ENCODE results near the gene SNX18.
"Not testable (repeated sequence)": the region's sequence is repeated elsewhere in the genome, so short reads cannot be mapped to it uniquely, and the experiment has no call there.

Gene SNX18, protein sequence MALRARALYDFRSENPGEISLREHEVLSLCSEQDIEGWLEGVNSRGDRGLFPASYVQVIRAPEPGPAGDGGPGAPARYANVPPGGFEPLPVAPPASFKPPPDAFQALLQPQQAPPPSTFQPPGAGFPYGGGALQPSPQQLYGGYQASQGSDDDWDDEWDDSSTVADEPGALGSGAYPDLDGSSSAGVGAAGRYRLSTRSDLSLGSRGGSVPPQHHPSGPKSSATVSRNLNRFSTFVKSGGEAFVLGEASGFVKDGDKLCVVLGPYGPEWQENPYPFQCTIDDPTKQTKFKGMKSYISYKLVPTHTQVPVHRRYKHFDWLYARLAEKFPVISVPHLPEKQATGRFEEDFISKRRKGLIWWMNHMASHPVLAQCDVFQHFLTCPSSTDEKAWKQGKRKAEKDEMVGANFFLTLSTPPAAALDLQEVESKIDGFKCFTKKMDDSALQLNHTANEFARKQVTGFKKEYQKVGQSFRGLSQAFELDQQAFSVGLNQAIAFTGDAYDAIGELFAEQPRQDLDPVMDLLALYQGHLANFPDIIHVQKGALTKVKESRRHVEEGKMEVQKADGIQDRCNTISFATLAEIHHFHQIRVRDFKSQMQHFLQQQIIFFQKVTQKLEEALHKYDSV

DNA sequence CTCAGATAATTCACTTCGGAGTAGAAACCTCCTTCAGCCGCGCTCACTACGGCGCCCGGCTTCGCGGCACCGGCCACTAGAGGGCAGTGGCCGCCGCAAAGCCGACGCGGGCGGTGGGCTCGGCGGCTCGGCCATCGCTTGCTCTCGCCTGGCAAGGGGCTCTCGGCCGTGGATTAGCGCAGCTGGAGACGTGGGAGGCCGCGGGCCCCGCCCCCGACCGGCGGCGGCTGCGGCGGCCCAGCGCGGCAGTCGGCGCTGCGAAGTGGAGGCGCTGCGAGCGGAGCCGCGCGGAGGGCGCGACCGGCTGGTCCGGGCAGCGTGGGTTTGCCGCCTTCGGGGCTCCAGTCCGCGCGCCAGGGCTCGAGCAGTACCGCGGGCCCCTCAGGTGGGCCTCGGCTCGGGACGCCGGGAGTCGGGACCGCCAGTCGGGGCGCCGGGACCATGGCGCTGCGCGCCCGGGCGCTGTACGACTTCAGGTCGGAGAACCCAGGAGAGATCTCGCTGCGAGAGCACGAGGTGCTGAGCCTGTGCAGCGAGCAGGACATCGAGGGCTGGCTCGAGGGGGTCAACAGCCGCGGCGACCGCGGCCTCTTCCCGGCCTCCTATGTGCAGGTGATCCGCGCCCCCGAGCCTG is at the start of gene SNX18:
TSS of gene SNX18 (plus strand) at position 248 of the 634 bp plus-strand sequence. CDS start at position 442, 194 bp downstream.
- FAIRE-seq (peak; percentile 92), DNase-seq (ENCODE audit: insufficient read length, low spot score) (peak; percentile 87)

DNA sequence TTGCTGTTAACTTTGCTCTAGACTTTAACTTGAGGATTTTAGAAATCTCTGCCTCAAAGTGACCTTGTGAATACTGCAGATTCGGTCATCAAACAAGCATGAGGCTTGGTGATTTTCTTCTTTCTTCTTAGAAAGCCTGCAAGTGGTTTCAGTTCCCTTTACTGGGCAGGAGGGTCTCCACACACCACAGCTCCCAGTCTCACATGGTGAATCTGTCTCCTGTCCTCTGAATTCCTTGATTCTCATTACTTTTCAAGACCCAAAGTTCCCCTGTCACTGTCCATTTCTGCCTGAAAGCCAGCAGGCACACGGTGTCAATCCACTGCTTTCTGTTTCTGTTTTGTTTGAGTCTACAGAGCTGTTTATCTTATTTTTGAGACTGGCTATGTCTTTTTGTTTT is 47.9 kb upstream of the SNX18 start:
- DNase-seq (ENCODE audit: insufficient read length, low spot score) = no peak

DNA sequence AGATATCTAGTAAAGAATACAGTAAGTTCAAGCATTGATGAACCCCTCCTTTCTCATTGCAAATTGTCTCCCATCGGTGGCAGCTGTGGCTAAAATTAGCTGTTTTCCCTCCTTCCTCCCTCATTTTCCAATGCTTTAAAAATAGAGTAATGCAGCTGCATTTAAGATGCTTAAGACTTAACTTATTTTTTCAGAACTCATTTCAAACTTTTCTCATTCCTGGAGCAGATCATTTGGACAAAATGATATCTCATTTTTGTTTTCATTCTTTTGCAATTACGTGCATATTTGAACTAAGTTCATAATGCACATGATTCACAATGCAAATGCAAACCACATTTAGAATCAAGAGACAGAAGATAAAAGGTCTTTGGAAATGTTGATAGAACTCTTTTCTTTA is 47.4 kb upstream of the SNX18 start:
- DNase-seq (ENCODE audit: insufficient read length, low spot score) (no peak), FAIRE-seq (no peak)

More for the DNA sequence above, 47.9 kb upstream of the SNX18 start:
- no peak for FAIRE-seq

DNA sequence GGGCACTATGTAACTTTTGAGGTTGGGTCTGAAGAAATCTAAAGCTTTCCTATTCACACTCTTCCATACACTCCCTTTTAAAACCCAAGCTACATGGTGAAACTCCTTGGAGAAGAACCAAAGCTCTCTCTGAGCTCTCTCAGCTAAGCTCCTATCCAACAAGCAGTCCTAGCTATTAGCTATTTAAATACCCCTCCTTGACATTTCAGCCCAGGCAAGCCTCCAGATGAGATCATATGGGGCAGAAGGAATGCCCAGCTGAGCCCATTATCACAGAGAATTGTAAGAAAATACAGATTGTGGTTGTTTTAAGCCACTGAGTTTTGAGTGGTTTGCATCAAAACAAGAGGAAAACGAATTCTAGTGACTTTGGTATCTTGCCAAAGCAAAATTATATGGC is 46.9 kb upstream of the SNX18 start:
- FAIRE-seq = no peak
- no peak for DNase-seq (ENCODE audit: insufficient read length, low spot score)

DNA sequence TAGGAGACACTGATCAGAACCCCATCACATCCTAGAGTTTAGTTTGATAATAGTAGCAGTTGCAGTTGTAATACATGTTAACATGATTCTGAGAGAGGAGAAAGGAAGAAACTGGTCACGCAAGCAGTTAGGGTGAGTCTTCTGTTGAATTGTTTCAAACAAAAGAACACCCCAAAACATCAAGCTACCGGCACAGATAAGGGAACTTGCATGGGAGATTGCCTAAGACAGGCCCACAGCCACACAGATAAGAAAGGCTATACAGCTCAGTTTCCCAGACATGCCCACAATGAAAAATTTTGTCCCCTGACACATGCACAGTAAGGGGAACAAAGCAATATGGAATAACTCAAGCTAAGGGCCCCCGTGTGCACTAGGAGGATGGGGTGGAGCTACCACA is 46.2 kb upstream of the SNX18 start:
- no peak for FAIRE-seq

DNA sequence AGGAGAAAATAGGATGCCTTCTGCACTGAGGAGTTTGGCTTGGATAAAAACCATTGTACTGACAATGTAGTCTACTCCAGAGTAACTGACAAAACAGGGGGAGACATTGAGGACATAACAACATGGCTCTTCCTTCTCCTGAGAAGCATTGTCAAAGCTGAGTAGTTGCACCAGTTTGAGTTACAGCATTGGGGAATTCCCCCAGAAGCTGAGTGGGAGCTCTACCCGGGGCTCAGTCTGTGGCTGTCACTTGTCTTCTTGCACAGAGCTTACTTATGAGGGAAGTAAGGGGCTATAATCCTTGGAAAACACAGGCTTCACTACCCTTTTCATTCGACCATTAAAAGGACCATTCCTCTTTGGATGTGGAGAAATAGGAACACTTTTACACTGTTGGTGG is 40.9 kb upstream of the SNX18 start:
- FAIRE-seq (no peak), DNase-seq (ENCODE audit: insufficient read length, low spot score) (no peak)

More for the DNA sequence above, 46.2 kb upstream of the SNX18 start:
- DNase-seq (ENCODE audit: insufficient read length, low spot score) = no peak

DNA sequence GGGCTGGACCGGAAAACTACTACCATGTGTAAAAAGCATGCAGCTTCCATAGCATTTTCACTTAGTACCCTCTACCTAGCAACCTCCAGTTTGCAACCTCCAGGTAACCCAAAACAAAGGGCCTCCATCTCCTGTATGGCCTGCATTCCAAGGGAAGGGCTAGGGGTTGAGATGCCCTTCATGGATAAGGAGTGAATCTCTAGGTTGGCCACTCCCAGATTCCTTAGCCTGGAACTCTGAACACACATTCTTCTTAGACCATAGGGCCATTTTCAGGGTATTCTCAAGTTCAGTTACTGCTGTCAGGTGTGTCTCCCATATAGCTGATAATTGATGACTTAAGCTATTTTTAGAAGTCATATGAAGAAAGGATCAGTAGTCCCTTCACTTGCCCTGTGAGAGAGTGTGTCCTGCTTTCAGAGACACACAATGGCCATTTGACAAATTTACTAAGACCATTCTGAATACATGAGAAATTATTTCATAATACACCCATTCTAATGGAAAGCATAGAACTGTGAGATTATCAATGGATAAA is 39.5 kb upstream of the SNX18 start:
- DNase-seq (ENCODE audit: insufficient read length, low spot score) (no peak), FAIRE-seq (no peak)

DNA sequence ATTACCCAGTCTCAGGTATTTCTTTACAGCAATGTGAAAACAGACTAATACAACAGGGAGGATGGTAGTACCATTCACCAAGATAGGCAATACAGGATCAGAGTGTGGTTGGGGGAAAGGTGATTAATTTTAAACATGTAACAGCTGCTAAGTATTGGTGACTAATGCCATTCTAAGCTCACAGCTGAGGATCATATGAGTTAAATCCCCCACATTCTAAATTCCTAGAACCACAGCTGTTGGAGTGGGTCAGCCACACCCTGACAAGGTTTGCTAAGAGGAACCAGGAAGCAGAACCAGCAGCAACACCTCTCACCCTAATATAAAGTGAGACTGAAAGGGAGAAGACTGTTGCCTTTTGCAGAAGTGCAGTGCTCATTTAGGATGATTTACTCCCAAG is 37.3 kb upstream of the SNX18 start:
- DNase-seq (ENCODE audit: insufficient read length, low spot score) = no peak
- no peak for FAIRE-seq

DNA sequence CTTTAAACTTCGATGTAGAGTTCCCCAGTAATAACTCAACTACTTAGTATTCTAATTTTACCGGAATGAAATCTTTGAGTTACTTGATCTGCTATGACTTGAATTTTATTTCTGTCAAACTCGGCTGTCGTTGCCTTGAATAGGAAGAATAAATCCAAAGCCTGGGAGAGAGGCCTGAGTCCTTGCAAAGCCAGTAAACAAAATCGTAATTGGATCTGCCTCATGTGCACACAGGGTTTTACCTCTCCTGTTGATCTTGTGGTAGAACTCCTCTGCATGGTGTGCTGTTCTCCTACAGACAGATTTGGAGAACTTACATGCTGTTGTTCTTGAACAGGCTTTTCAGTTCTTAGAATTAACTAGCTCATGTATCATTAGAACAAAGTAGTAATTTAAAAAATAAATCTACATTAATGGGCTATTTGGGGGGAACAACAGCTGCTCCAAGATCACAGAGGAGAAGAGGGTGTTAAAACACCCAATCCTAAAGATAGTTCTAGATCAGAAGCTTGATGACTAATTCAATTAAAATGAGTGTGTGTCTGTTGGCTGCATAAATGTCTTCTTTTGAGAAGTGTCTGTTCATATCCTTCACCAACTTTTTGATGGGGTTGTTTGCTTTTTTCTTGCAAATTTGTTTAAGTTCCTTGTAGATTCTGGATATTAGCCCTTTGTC is 33.2 kb upstream of the SNX18 start:
- DNase-seq (ENCODE audit: insufficient read length, low spot score) (no peak), FAIRE-seq (no peak)

DNA sequence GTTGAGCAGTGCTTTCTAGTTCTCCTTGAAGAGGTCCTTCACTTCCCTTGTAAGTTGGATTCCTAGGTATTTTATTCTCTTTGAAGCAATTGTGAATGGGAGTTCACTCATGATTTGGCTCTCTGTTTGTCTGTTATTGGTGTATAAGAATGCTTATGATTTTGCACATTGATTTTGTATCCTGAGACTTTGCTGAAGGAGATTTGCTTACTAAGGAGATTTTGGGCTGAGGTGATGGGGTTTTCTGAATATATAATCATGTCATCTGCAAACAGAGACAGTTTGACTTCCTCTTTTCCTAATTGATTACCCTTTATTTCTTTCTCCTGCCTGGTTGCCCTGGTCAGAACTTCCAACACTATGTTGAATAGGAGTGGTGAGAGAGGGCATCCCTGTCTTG is 31.9 kb upstream of the SNX18 start:
- not testable (repeated sequence) for FAIRE-seq; DNase-seq (ENCODE audit: insufficient read length, low spot score)

DNA sequence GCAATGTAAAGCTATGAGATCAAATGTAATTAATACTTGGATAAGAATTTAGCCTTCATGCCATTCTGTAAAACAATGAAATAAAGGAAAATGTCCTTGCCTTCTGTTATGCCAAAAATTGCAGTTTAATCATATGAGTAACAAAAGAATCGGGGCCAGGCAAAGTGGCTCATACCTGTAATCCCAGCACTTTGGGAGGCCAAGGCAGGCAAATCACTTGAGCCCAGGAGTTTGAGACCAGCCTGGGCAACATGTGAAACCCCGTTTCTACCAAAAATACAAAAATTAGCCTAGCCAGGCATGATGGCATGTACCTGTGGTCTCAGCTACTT is 27.9 kb upstream of the SNX18 start:
- FAIRE-seq = not testable (repeated sequence)

DNA sequence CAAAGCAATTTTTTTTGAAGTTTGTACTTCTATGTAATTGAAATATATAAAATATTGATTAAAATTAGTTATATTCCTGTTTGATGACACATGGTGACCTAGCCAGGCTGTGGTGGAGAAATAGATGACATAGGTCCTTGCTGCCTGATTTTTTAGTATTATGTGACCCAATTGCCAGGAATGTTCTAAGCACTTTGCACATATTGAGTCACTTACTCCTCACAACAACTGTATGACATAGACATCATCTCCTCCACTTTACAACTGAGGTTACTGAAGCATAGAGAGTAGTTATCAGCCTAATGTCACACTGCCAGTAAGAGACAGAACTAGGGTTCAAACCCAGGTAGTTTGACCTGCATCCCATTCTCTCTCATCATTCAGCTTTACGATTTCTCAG is 26.2 kb upstream of the SNX18 start:
- DNase-seq (ENCODE audit: insufficient read length, low spot score) = no peak
- no peak for FAIRE-seq

More for the DNA sequence above, 27.9 kb upstream of the SNX18 start:
- not testable (repeated sequence) for DNase-seq (ENCODE audit: insufficient read length, low spot score)

DNA sequence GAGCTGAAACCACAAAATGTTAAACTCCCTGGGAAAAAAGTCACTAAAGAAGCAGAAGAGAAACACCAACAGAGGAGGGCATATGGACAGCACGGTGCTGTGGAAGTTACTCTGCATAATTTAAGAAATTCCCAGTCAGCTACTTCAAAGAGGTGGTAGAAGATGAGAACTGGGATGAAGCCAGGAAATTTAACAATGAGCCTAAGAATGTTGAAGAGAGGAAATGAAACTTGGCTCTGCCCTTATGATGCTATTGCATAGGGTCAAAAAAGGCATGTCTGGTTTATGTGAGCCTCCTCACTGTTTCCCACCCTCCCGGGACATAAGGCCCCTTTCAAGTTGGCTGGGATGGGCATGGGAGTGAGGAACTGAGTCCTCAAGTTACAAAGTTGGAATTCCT is 25.4 kb upstream of the SNX18 start:
- DNase-seq (ENCODE audit: insufficient read length, low spot score) (no peak), FAIRE-seq (no peak)

DNA sequence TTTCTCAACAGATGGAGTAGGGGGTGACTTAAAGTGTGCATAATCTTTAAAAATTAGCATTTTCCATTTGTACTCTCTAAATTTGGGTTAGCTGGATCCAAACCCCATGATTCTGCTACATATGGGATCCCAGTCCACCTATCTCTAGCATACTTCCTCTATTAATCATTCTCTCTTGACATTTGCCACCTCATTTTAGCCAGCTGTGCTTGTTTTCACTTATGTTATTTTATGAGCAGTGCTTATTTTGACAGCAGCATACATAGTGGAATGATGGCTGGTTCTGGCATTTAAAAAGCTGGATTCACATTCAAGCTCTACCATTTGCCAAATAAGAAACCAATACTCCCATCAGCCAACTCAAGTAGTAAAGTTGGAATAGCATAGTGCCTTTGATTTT is 22.5 kb upstream of the SNX18 start:
- FAIRE-seq = no peak
- no peak for DNase-seq (ENCODE audit: insufficient read length, low spot score)

DNA sequence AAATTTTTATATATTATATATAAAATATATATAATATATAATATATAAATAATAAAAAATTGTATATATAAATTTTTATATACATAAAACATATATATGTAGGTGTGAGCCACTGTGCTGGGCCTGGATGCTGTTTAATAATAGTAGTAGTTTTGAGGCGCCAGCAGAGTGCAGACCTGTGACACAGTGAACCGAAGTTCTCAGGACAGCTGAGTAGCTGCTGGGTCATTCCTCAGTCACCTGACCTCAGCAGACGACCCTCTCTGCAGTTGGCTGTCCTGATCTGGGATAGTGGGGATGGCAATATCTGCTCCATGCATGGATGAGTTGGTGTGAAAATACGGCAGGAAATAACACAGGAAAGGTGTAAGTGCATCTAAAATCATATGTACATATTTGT is 3.3 kb upstream of the SNX18 start:
- no peak for DNase-seq (ENCODE audit: insufficient read length, low spot score)

DNA sequence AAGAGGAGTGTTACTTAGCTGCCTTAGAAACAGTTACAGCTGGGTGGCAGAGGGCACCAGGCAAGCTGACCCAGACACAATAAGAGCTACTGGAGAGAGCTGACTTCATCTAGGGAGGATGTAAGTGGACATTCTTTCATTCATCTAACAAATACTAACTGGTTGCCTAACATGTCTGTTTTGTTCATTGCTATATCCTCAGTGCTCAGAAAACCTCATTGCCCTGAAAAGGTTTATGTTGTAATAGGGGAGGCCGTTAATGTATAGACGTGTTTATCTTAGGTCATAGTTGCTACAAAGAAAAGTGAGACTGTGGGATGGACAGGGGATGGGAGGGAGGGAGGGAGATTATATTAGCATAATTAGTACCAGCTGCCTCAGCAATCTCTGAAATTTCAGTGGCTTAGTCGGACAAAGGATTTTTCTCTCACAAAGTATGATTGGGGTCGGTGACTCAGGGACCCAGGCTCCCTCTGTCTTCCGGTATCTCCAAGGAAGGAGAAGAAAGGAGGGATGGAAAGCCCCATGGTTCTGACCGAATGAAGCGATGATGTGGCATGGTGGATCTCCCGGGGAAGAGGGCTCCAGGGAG is 2.6 kb upstream of the SNX18 start:
- no peak for FAIRE-seq
- DNase-seq (ENCODE audit: insufficient read length, low spot score) = no peak

More for the DNA sequence above, 3.3 kb upstream of the SNX18 start:
- peak; percentile 48 for FAIRE-seq

DNA sequence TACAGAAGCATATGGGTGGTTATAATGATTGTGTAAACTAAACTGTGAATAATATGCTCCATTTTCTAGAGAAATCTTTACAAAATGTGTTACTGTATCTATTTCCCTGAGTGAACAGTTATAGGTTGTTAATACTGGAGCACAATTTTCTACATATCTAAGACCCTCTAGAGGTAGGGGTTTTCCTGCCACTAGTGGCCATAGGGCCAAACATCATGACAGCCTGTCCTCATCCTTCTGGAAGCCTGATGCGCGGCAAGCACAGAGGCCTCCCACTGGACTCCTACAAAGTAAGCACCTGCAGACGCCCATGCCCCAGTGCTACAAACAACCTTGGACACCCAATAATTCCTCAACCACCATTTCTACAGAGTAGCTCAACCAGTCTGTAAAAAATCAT is 1.9 kb upstream of the SNX18 start:
- FAIRE-seq = no peak
- DNase-seq (ENCODE audit: insufficient read length, low spot score) = no peak

DNA sequence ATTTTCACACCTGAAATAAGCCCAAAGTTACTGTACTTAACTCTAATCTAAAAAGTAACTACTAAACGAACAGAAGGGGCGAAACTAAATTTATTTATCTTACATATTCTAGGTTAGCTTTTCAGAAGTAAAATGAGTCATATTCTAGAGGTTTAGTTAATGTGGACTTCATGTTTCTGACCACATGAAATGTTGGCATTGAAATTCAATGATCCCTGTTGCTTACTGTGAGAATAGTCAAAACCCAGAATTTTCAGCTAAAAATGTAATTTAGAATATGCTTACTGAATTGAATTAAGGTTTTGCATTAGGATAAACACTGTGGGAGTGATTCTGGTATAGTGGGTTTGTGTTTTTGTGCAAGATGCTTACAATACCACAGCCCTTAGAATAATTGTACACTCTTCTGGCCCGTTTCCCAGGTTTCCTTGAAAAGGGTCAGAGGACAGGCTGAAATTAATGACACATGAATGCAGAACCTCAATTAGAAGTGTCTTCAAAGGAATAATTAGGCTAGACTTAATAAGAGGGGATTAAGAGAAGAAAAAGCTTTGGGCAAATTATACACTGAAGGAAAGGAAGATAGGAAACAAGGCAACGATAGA is 1.4 kb upstream of the SNX18 start:
- FAIRE-seq (no peak), DNase-seq (ENCODE audit: insufficient read length, low spot score) (no peak)

DNA sequence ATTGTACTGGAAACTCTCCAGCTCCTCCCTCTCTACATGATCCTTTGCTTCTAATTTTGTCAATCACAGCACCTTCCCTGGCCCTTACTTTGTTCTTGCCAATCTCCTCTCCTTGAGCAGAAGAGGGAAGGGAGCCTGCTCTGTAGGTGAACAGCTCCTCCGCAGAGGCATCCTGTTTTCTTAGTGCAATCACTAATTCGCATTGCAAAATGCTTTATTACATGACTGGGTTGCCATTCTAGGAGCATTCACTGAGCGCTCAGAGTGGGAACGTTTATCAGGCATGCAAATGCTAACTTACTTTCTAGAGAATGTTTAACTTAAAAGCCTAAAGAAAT is 416 bp upstream of the SNX18 start:
- FAIRE-seq (no peak), DNase-seq (ENCODE audit: insufficient read length, low spot score) (no peak)

DNA sequence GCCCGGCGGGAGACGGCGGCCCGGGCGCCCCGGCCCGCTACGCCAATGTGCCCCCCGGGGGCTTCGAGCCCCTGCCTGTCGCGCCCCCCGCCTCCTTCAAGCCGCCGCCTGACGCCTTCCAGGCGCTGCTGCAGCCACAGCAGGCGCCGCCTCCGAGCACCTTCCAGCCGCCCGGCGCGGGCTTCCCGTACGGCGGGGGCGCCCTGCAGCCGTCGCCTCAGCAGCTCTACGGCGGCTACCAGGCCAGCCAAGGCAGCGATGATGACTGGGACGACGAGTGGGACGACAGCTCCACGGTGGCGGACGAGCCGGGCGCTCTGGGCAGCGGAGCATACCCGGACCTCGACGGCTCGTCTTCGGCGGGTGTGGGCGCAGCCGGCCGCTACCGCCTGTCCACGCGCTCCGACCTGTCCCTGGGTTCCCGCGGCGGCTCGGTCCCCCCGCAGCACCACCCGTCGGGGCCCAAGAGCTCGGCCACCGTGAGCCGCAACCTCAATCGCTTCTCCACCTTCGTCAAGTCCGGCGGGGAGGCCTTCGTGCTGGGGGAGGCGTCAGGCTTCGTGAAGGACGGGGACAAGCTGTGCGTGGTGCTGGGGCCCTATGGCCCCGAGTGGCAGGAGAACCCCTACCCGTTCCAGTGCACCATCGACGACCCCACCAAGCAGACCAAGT is 723 bp downstream of the SNX18 start:
- FAIRE-seq = peak; percentile 28
- DNase-seq (ENCODE audit: insufficient read length, low spot score) = no peak
